HG03558 (cell line): ENCODE data around the gene ADGRF4.
"Not testable (repeated sequence)": the region's sequence is repeated elsewhere in the genome, so short reads cannot be mapped to it uniquely, and the experiment has no call there.

Source experiments
- ATAC-seq: cut with Tn5 transposase; IDR thresholded peaks from one replicate; pipeline ENCODE4 v1.9.1; 2021; ENCODE audit warnings: moderate number of reproducible peaks; ENCODE audit not compliant: unreplicated experiment; ENCODE audit errors: extremely low read depth

Gene ADGRF4

GRCh38 chr6:47729019-47729418 lies 30.6 kb downstream of the ADGRF4 start:
- no peak for ATAC-seq

DNA sequence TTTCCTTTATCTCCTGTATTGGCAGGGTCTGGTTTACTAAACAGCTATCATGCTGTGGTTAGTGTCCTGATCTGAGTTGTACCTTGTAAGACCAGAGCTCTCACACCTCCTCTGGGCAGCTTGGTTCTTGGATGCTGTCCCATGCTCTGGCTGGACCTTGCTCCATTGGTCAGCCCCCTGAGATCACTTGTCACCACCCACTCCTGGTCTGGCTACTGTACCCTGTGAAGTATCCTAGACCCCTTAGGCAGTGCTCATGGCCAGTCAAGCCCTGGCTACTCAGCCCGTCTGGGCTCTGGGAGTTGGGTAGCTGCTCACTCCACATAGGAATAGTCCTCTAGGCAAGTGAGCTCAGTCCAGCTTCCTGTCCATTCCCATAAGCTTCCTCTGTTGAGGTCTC lies 31.1 kb downstream of the ADGRF4 start:
- ATAC-seq = no peak

DNA sequence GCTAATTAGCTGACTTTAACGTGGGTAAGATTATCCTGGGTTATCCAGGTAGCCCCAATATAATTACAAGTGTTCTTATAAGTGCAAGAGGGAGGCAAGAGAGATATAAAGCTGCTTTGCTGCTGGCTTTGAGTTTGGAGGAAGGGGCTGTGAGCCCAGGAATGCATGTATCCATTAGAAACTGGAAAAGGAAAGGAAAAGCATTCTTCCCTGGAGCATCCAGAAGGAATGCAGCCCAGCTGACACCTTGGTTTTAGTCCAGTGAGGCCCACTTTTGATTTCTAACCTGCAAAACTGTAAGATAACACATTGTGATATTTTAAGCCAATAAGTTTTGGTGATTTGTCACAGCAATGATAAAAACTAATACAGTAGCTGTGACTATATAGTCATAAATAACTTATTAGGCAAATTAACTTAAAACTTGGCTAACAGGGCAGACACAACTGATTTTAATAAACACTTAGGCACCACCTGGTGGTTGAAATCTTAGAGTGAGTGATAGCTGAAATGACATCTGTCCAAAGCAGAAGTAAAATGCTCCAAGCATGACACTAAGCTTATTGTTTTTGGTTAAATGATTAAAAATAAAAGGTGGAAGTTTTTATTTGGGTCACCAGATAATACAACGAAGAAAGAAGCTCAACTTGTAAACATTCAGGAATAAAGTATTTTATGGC lies 35.6 kb downstream of the ADGRF4 start:
- peak; percentile 70 for ATAC-seq

GRCh38 chr6:47734831-47735481 lies 36.6 kb downstream of the ADGRF4 start:
- no peak for ATAC-seq

GRCh38 chr6:47736083-47736700 lies 37.8 kb downstream of the ADGRF4 start:
- no peak for ATAC-seq

GRCh38 chr6:47737406-47737805 lies 39.0 kb downstream of the ADGRF4 start:
- ATAC-seq = no peak

GRCh38 chr6:47740714-47741113 lies 42.3 kb downstream of the ADGRF4 start:
- ATAC-seq = no peak

GRCh38 chr6:47741807-47742206 lies 43.4 kb downstream of the ADGRF4 start:
- peak; percentile 52 for ATAC-seq

DNA sequence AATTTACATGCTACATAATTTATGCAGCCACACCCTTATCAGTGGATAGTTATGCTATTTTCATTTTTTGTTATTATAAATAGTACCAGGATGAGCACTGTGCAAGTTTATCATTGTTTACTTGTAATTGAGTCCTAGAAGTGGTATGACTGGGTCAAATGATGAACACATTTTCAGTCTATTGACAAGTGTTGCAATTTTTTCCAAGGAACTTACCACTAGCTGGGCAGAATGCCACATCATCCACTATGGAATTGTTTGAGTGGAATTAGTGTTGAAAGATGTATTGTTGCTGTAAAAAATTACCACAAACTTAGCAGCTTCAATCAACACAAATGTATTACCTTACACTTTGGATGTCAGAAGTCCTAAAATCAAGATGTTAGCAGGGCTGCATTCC lies 45.4 kb downstream of the ADGRF4 start:
- ATAC-seq = no peak

GRCh38 chr6:47745269-47745668 lies 46.9 kb downstream of the ADGRF4 start:
- ATAC-seq = not testable (repeated sequence)

- ATAC-seq = no peak
Observed at GRCh38 chr6:47749757-47750156, 51.4 kb downstream of the ADGRF4 start.

GRCh38 chr6:47752801-47753200 lies 54.4 kb downstream of the ADGRF4 start:
- ATAC-seq = no peak

GRCh38 chr6:47759364-47759763 lies 61.0 kb downstream of the ADGRF4 start:
- ATAC-seq = no peak

GRCh38 chr6:47762502-47762901 lies 64.1 kb downstream of the ADGRF4 start:
- no peak for ATAC-seq

- ATAC-seq = no peak
Observed at GRCh38 chr6:47766445-47766844, 68.1 kb downstream of the ADGRF4 start.

- no peak for ATAC-seq
Observed at GRCh38 chr6:47767102-47767501, 68.7 kb downstream of the ADGRF4 start.

- no peak for ATAC-seq
Observed at GRCh38 chr6:47769982-47770381, 71.6 kb downstream of the ADGRF4 start.
